Endometrial microvascular endothelial cells (primary cell): ENCODE measurements around the gene CTSK. TPM values are rescaled to one million over a fixed set of nuclear protein-coding genes. Genes with fewer than 3 reads are reported as not detected.
"Not testable (repeated sequence)": the region's sequence is repeated elsewhere in the genome, so short reads cannot be mapped to it uniquely, and the experiment has no call there.

ENCODE experiments used
- in situ Hi-C: cut with HindIII; loops from 2 replicates; pipeline ENCODE4 v1.10.0; 2017; ENCODE audit warnings: low sequenced_read_pairs, low pct_unique_long_range_greater_than_20kb; ENCODE audit errors: inconsistent ontology term
- total RNA-seq: library from RNA; depleted of rRNA; stranded (reverse); fragments of >200 nt; gene quantifications from one replicate; pipeline ENCODE4 v1.2.3, GENCODE V29; 2015; ENCODE audit errors: inconsistent ontology term

Gene CTSK
- total RNA-seq, 1 donor from 2014 or later = 4.8 TPM

GRCh38 chr1:150809651-150810050, 1.6 kb upstream of the CTSK start:
- in situ Hi-C loops = no loop called here

DNA sequence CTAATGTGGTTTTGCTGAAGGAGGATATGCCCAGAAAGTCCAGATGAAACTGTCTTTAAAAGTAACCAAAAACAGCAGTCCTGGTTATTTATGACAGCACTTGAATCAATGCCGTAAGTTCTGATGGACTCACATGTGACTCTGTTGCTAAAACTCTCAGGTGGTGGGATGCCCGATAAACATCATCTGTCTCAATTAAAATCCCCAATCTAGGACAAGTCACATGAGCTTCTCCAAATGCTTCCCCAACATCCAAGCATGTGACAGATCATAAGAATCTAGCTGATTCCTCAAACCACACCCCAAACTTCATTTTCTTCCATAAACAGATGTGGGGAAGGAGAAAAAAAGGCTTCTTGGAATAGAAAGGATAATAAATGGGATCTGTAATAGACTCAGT, 786 bp upstream of the CTSK start:
- in situ Hi-C loops = no loop called here

DNA sequence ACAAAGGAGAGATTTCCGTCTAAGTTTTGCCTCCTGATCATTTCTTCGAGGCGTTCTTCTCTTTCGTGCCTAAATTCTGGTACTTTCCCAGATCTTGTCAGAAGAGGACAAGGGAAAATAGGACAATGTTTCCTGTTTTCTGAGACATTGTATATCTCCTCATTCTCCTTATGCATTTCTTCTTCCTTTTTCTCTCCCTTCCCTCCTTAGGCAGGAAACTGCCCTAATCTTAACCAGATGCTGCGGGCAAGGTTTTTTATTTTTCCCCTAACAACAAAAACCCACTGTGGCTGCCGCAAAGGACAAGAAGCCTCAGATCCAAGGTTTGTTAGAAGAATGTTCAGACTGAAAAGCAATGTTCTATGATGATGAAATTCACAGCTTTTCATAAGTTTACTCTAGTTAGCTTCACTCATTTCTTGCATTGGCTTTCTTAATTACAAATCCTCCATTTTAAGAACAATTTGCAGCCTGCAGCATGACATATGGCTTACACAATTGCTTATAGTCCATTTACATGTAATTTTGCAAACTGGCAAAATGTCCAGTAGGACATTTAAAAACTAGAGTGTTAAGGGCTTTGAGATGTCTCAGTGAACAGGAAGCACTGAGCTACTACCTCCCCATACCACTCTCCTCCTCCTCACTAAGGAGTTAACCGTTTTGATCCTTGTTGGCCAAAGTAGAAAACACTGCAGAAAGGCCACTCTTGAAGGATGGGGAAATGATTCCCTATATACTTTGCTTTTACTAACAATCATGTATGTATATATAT, 624 bp downstream of the CTSK start:
- in situ Hi-C loops = no loop called here

- in situ Hi-C loops = no loop called here
These were observed 2.2 kb downstream of the CTSK start for GRCh38 chr1:150805899-150806298.

GRCh38 chr1:150804671-150805070, 3.4 kb downstream of the CTSK start:
- in situ Hi-C loops = no loop called here

- in situ Hi-C loops = no loop called here
These were observed 9.0 kb downstream of the CTSK start for GRCh38 chr1:150799089-150799488.

DNA sequence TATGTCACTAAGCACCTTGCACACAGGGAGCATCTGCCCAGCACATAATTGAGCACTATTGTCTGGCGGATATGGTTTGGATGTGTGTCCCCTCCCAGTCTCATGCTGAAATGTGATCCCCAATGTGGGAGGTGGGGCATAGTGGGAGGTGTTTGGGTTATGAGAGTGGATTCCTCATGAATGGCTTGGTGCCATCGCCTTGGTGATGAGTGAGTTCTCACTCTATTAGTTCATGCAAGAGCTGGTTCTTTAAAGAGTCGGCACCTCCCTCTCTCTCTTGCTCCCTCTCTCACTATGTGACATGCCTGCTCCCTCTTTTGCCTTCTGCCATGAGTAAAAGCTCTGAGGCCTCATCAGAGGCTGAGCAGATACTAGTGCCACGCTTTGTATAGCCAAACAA, 9.5 kb downstream of the CTSK start:
- in situ Hi-C loops = no loop called here

DNA sequence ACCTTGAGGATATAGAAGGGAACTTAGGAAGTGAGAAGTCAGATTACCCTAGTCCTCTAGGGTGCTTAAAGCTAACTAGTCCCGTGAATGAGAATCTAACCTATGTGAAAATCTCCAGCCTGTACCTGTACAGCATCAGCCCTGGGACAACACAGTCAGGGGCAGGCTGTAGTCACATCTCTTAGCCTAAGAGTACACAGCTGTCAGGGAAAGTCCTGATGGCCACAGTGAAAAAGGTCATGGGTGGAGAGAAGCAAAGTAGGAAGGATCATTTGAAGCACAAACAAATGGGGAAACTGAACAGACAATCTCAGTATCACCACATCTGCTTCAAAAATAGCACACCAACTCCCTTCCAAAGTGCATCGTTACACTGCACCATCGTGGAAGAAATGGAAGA, 11.7 kb downstream of the CTSK start:
- in situ Hi-C loops = no loop called here

GRCh38 chr1:150793778-150794177, 14.3 kb downstream of the CTSK start:
- in situ Hi-C loops = not testable (repeated sequence)

DNA sequence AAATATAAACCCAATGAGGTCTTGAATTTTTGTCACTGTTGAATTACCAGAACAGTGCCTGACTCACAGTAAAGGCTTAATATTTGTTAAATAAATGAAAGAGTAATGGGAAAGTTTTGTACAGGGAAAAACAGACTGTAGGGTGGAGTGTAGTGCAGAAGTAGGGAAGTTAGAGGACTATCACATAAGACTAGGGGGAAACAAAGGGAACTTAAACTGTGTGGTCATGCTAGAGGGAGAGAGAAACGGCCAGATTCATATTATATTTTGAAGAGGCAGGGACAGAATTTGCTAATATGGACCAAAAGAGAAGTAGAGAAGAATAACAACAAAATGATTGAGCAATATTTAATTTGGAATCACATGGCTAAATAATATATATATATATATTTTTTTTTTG, 14.8 kb downstream of the CTSK start:
- in situ Hi-C loops = no loop called here

GRCh38 chr1:150791585-150791984, 16.5 kb downstream of the CTSK start:
- in situ Hi-C loops = no loop called here

DNA sequence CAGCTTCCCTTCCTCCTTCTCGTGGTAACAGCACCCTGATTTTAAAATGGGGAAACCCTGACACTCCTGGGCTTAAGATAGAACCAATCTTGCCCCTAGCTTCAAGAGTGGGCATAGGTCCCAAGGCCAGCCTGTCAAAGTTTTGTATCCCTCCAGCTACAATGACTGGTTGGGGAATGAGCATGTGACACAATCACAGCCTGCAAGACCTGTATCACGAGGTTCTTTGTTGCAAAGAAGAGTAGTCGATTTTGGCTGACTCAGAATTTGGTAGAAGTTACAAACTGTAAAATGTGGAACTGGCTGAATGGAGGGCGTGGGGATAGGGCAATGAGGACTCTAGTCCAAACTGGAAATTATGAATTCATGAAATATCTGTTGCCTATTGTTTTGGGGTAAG, 18.7 kb downstream of the CTSK start:
- in situ Hi-C loops = no loop called here

GRCh38 chr1:150788946-150789345, 19.1 kb downstream of the CTSK start:
- in situ Hi-C loops = no loop called here

DNA sequence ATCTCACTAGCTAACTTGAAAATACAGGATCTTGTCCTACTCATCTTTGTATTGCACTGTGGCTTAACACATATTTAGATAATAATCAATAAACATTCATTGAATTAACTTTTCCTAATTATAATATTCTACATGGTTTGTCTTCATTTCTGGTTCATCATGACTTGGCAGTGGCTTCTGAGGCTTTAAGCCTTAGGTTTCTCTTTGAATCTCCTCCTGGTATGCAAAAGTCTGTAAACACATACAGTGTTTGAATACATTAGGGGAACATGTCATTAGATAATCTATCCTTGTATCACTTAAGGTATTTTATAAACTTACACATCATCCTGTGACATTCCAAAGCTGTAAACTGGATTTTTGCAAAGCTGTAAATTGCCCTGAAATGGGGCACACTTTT, 20.6 kb downstream of the CTSK start:
- in situ Hi-C loops = no loop called here

- in situ Hi-C loops = no loop called here
These were observed 27.6 kb downstream of the CTSK start for GRCh38 chr1:150780510-150780909.

DNA sequence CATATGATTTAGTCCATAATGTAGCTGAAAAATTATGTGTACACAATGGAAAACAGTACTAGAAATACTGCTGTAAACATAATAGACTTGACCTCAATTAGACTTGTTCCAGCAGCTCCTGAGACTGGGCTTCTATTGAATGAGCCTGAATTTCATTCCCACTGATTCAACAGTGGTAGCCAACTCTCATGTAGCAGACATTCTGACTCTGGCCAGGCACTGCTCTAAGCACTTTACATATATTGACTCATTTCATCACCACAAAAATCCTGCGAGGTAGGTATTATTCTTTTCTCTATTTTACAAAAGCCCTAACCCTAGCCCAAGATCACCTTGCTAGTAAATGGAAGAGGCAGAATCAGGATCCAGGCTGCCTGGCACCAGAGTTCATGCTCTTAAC, 29.7 kb downstream of the CTSK start:
- in situ Hi-C loops = no loop called here

DNA sequence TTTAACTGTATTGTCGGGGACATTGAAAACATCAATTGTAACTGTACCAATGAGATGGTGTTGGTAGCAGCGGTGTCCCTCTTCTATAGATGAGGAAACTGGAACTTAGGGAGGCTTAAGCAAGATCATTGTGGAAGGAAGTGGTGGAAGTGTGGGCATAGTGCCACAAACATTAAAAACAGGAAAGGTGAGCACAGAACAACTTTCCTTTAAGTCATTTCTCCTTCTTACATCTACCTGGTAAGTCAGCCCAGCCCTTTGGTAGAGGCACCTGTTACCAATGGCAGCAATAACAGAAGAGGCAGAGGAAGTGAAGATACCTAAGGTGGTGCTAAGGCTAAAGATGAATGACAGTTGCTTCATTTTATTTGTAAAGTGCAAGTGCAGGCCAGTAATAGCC, 30.5 kb downstream of the CTSK start:
- in situ Hi-C loops = no loop called here

DNA sequence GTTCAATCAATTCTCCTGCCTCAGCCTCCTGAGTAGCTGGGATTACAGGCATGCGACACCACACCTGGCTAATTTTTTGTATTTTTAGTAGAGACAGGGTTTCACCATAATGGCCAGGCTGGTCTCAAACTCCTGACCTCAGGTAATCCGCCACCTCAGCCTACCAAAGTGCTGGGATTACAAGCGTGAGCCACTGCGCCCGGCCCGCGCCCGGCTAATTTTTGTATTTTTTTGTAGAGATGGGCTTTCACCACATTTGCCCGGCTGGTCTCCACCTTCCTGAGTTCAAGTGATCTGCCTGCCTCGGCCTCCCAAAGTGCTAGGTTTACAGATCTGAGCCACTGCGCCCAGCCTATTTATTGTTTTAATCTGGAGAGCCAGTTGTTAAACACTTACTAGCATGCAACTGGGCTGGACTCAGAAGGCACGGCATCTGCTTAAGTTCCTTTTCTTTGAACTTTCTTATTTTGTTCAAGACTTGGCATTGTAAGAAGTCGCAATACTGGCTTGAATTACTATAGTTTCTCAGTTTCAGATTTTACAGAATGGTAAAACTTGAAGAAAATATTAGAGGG, 32.0 kb downstream of the CTSK start:
- in situ Hi-C loops = not testable (repeated sequence)

DNA sequence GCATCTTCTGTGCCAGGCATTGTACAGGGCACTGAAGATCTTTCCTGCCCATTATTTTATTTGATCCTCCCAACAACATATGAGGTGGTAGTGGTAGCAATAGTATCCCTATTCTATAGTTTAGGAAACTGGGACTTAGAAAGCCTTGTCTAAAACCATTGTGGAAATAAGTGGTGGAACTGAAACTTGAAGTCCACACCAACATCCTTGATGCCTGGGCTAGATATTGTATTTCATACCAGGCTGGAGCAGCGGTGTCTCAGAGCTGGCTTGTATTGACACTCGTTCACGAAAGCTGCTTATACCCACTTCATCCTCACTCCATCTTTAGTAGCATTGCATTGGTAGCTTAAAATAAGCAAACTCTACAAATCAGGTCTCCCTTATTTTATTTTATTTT, 32.8 kb downstream of the CTSK start:
- in situ Hi-C loops = no loop called here

GRCh38 chr1:150772326-150772725, 35.7 kb downstream of the CTSK start:
- in situ Hi-C loops = no loop called here

DNA sequence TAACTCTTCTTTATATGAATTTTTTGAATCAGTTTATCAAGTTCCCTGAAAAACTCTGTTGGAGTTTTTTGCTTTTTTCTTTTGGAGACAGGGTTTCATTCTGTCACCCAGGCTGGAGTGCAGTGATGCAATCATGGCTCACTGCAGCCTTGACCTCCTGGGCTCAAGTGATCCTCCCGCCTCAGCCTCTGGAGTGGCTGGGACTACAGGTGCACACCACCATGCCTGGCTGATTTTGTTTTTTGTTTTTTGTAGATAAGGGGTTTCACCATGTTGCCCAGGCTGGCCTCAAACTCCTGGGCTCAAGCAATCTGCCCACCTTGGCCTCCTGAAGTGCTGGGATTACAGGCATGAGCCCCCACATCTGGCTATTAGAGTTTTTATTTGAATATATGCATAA, 40.4 kb downstream of the CTSK start:
- in situ Hi-C loops = not testable (repeated sequence)
